HG03457 (cell line): Measurements from ENCODE around the gene ACACB.
"Not testable (repeated sequence)": the region's sequence is repeated elsewhere in the genome, so short reads cannot be mapped to it uniquely, and the experiment has no call there.

ENCODE experiments used
- ATAC-seq: cut with Tn5 transposase; IDR thresholded peaks from one replicate; pipeline ENCODE4 v1.9.1; 2021; ENCODE audit warnings: moderate number of reproducible peaks; ENCODE audit not compliant: unreplicated experiment

The ACACB gene

DNA sequence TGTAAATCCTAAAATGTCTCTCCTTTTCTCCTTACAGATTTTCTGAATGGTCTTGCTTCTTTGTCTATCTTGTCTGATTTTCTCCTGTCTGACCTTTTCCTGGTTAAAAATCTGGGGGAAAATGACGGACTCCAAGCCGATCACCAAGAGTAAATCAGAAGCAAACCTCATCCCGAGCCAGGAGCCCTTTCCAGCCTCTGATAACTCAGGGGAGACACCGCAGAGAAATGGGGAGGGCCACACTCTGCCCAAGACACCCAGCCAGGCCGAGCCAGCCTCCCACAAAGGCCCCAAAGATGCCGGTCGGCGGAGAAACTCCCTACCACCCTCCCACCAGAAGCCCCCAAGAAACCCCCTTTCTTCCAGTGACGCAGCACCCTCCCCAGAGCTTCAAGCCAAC, 23.0 kb downstream of the ACACB start:
- no peak for ATAC-seq

DNA sequence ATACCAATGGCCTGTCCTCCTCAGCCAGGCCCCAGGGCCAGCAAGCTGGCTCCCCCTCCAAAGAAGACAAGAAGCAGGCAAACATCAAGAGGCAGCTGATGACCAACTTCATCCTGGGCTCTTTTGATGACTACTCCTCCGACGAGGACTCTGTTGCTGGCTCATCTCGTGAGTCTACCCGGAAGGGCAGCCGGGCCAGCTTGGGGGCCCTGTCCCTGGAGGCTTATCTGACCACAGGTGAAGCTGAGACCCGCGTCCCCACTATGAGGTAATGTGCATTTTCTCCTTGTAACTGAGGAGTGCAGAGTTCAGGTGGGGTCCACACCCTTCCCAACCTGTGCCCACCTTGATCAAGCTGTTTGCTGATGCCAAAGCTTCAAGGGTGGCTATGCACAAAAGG, 23.4 kb downstream of the ACACB start:
- no peak for ATAC-seq

DNA sequence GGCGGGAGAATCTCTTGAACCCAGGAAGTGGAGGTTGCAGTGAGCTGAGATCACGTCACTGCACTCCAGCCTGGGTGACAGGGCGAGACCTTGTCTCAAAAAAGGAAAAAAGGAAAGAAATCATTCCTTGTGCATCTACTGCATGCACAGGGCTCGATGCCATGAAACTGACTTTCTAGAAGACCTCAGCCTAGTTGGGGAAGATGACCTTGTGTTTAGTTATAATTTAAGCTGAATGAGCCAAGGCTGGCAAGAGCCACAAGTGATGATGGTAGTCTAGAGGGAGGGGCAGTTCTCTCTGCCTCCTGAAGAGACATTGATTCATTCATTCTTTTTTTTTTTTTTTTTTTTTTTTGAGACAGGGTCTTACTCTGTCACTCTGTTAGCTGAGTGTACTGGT, 24.2 kb downstream of the ACACB start:
- no peak for ATAC-seq

DNA sequence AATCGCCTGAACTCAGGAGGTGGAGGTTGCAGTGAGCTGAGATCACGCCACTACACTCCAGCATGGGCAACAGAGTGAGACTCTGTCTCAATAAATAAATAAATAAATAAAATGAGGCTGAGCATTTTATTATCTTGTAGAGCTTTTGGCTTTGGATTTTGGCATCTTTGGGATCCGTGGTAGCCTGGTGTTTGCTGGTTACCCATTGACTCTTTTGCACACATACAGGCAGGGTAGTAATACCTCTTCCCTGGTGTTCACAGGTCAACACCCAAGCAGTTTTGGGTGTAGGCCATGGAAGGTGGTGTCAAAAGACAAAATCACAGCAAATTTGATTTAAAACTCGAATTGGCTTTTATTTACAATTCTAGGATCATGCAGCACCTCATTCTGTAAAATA, 27.8 kb downstream of the ACACB start:
- no peak for ATAC-seq

DNA sequence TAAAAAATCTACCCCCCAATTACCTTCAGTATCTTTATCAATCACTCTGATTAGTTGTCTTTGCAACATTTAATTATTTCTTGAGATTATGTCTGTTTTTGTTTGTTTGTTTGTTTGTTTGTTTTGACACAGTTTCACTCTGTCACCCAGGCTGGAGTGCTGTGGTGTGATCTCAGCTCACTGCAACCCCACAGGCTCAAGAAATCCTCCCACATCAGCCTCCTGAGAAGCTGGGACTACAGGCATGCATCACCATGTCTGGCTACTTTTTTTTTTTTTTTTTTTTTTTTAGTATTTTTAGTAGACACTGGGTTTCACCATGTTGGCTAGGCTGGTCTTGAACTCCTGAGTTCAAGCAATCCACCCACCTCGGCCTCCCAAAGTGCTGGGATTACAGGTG, 30.7 kb downstream of the ACACB start:
- ATAC-seq: not testable (repeated sequence)

DNA sequence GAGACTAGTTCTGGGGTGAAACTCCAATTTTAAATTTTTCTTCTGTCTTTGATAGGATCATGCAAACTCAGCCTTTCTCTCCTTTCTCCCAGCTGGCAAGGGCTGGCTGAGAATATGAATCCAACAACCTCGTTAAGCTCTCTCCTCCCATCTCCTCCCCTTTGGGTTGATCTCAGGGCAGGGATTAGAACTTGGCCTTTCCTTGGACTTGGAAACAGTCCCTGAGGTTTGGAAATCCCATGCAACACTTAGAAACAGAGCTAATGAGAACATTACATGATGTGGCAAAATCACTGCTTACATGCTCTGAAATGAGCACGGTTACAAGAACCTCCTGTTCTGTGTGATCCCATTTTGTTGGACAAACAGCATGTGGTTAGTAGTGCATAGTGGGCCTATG, 31.6 kb downstream of the ACACB start:
- no peak for ATAC-seq

DNA sequence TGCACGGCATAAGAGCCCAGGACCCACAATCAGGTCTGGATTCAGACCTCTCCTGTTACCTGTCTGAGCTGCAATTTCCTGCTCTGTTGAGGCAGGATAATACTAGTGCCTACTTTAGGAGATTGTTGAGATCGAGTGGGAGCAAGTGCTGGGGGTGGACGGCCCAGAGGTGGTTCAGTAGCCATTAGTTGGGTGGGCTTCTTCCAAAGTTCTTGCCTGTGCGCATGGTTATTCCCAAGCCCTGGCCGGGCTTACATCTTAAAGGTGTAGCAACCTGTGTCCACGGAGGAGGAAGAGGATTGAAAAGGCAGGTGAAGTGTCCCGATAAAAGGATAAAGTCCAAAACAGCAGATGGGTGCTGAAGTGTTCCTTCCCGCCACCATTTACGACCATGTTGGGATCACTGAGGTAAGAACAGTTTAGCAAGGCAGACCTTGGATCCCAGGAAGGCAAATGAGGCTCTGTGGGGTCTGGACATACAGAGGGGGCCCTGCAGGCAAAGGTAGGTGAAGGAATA, 33.8 kb downstream of the ACACB start:
- no peak for ATAC-seq

DNA sequence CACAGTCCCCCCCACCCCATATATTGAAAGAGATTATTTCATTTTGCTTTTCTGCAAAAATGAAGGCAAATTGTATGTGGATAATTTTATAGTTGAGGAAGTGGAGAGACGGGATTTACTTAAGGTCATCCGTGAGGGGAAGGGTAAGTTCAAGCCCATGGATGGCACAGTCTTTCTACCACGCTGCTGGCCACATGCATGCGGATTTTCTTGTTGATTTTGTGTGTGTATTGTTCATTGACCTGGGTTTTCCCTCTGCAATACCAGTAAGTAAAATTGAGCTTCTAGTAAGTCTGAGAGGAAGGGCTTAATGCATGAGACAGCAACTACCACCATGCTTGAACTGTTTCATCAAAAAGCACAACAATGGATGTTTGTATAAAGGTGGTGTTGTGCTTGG, 35.1 kb downstream of the ACACB start:
- ATAC-seq: no peak

DNA sequence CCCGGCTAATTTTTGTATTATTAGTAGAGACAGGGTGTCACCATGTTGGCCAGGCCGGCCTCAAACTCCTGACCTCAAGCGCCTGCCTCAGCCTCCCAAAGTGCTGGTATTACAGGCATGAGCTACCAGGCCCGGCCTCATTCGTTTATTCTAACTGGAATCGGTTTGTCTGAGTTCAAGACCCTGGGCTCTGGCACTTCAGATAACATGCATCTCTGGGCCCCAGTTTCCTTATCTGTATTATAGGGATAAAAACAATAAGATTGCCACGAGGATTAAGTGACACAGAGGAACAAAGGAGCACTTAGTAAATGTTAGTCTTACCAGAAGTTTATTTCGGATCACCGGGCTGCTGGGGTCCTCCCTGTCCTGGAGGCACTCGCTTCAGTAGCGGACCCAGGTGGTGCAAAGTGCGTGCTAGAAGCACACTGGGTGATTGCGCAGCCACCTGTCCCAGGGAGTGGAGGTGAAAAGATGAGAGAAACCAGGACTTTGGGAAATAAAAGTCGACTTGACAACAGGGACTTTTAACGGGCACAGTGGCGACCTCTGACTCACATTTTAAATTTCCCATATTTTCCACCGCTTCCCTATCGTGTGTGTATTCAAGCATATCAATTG, 37.5 kb downstream of the ACACB start:
- ATAC-seq: no peak

DNA sequence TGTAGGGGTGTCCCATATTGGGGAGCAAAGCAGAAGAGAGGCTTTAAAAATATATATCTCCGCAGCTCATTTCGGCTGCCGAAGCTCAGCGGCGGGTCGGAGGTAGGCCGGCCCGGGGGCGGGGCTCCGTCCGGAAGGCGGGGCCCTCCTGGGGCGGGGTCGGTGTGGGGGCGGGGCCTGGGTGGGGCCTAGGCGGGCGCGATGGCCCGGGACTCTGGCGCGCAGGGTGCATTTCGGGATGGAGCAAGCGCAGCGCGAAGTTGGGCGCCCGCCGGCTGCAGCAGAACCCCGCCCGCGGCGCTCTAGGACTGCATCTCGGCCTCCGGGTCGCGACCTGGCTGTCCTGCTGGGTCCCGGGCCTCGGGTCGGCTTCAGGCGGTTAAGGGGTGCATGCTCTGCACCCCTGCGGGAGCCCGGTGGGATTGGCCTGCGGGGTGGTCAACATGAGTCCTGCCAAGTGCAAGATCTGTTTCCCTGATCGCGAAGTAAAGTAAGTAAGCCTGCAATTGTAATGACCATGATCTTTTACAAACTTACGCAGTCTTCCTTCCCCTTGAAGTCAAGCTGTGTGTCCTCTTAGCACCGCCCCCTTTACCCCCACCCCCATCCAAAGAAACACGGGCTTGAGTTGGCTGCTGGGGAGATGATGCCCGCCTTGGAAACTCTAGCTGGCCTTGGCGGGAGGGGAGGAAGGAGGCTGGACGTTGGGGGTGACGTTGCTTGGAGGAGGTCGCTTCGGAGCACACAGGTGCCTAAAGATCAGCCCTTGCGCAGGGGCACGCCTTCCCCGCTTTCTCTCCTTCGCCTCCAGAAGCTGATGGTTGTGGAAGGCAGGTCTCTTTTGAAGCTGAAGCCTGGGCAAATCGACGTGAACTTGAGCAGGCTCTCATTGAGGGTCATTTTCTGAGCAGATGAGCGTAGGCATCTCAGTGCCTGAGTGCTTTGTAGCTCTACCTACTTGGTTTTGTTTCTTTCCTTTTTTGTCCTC, 38.4 kb downstream of the ACACB start:
- ATAC-seq: peak; percentile 72

DNA sequence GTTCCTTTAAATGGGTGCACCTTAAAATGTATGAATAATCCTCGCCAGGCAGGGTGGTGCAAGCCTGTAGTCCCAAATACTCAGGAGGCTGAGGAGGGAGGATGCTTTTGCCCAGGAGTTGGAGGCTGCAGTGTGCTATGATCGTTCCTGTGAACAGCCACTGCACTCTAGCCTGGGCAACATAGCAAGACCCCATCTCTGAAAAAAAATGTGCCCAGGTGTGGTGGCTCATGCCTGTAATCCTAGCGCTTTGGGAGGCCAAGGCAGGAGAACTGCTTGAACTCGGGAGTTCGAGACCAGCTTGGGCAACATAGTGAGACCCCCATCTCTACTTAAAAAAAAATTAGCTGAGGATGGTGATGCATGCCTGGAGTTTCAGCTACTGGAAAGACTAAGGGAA, 39.6 kb downstream of the ACACB start:
- no peak for ATAC-seq

DNA sequence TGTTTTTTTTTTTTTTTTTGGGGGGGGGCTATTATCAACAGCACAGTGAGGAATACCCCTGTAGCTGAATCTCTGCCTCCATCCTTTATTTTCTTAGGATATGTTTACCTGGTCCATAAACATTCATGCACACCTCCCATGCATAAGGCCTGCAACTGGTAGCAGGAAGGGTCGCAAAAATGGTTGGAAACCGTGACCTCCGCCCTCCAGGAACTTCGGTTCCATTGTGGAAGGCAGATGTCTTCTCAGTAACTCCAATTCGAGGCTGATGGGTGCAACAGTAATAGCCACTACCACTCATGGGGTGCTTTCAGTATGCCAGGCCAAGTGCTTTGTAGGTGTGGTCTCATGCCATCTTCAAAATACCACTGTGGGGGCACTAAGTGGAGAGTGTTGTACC, 40.2 kb downstream of the ACACB start:
- no peak for ATAC-seq

DNA sequence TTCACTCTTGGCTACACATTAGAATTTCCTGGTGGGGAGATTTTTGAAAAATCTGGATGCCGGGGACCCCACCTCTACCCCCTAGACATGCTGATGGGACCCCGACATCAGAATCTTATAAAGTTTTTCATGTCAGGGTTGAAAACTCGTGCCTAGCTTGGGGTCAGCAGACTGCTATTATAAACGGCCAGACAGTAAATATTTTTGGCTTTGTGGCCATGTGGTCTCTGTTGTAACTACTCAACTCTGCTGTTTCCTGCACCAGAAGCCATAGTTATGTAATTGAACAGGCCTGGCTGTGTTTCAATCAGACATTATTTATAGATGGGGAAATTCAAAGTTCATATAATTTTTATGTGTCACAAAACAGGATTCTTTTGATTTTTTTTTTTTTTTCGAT, 41.6 kb downstream of the ACACB start:
- ATAC-seq: no peak

DNA sequence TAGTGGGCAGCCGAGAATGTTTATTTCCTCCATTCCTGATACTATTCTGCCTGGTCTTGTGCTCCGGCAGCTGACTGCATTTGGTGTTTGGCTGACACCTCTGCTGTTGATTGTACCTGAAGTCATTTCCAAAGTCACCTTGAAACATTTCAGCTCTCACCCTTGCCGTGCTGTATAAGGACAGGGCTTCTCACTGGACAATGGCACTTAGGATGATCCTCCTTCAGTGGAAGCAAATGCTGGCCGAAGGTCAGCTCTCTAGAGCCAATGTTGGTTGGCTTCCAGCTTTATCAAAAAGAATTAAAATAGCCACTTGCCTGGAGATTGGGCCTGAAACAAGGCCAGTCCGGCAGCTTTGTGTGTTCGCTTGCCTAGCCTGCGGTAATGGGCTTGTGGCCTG, 44.0 kb downstream of the ACACB start:
- ATAC-seq: no peak

DNA sequence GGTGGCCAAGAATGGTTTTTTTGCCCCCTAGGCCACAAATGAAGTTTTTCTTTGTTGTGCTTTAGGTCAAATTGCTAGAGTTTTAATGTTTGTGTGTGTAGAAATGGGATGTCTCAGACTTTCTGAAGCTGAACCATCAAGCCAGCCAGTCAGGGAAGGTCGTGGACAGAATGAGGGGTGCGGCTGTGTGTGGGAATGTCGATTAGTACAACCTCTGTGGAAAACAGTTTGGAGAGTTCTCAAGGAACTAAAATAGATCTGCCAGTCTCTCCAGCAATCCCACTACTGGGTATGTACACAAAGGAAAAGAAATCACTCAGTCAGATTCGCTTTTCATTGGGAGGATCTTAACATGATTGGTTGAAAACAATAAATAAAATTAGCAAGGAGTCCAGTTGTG, 44.5 kb downstream of the ACACB start:
- no peak for ATAC-seq

DNA sequence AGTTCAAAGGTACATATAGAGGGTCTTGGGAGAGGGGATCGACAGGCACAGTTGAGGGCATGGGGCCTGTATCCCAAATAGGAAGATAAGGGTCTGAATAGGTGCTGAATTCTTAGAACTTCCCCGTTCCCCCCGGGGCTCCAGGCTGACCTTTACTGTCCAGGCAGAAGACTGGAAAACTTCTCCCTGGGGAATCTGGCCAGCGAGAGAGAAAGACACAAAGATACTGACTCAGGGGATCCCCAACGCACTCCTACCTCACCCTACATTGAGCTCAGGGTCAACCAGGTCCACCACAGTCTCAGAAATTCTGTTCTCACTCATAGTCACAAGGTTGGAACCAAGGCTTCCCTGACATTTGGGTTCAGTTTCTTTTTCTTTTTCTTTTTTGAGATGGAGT, 46.2 kb downstream of the ACACB start:
- ATAC-seq: no peak

DNA sequence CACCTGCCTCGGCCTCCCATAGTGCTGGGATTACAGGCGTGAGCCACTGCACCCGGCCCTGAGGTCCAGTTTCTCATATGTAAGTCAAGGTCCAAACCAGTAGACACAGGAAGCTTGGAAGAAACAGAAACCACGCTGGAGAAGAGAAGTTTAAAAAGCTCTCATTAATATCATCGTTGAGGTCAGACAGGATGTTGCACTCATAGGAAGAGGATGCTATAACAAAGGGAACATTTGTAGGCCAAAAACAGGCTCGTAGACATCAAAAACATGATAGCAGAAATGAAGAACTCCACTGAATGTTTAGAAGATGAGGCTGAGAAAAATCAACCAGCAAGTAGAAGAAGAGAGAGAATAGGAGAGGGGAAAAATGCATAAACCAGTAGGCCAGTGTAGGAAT, 46.8 kb downstream of the ACACB start:
- no peak for ATAC-seq

DNA sequence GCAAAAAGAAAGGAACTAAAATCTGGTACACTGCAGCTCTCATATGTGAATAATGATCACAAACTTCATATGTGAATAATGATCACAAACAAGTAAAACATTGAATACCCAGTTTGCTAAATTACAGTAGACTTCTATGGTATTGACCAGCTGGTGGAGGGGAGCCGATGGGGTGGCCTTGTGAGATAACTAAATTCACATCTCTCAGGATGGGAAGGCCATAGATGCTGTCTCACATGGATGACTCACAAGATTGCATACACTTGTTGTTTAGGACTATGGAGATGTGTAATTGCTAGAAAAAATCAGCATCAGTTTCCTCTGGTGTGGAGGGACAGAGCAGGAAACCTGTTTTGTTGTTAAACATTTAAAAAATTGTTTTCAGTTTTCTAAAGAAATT, 49.2 kb downstream of the ACACB start:
- ATAC-seq: no peak

DNA sequence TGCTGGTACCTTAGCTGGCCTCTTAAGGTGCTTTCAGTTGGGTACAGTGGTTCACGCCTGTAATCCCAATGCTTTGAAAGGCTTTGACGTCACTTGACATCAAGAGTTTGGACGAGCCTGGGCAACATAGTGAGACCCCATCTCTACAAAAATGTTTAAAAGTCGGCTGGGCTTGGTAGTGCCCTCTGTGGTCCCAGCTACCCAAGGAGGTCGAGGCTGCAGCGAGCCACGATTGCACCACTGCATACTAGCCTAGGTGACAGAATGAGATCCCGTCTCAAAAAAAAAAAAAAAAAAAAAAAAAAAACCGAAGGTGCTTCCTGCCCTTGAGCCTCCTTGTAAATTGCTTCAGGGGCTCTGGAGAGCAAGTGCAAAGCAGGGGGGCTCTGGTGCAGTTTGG, 50.0 kb downstream of the ACACB start:
- ATAC-seq: no peak

DNA sequence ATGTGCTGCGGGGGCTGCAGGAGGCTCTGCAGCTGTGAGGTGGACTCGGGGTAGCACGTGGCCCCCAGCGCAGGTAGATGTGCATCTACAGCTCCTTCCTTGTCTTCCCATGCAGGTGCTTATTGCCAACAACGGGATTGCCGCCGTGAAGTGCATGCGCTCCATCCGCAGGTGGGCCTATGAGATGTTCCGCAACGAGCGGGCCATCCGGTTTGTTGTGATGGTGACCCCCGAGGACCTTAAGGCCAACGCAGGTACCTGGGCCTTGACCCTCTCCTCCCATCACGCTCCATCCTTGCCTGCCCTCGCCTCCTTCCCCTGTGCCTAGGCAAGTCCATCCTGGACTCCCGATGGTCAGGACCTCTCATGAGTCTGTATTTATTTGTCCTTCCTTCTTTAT, 51.4 kb downstream of the ACACB start:
- no peak for ATAC-seq

DNA sequence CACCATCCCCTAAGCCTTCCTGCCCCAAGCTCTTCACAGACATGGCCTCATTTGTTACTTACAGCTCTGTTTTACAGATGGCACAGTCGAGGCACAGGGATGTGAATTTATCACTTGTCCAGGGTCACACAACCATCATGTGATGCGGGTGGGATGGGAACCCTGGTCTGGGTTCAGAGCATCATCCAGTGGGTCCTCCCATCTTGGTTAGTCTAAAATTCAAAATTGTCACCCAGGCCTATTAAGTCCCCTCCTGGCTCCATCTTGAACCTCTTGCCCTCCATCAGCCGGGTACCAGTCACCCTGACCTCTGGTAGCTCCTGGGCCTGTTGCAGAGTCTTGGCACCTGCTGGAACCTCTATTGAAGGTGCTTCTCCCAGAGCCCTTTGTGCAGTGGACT, 52.9 kb downstream of the ACACB start:
- ATAC-seq: no peak

DNA sequence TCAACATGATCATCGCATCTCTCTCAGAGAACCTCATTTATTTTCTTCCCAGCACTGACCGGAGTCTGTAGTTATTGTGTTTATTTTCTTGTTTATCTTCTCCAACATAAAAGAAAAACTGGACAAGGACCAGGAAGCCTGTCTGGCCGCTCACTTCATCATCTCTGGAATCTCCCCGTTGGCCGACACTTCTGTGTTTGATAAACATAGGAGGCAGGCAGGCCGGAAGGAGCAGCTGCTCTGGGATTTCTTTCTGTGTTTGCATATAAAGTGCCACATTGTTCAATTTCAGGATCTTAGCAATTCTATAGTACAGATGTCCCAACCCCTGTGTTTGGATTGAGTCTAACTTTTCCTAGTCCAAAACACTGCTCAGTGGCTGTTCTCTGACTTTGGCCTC, 53.3 kb downstream of the ACACB start:
- ATAC-seq: no peak
